HG03025 (cell line): Measurements from ENCODE around the gene MAP4K1.
"Not testable (repeated sequence)": the region's sequence is repeated elsewhere in the genome, so short reads cannot be mapped to it uniquely, and the experiment has no call there.

Experiments used
- ATAC-seq: cut with Tn5 transposase; IDR thresholded peaks from one replicate; pipeline ENCODE4 v1.9.1; 2021; ENCODE audit warnings: mild to moderate bottlenecking, moderate library complexity; ENCODE audit not compliant: unreplicated experiment, low FRiP score

The MAP4K1 gene

GRCh38 chr19:38653028-38653571 is 35.3 kb upstream of the MAP4K1 start:
- no peak for ATAC-seq

DNA sequence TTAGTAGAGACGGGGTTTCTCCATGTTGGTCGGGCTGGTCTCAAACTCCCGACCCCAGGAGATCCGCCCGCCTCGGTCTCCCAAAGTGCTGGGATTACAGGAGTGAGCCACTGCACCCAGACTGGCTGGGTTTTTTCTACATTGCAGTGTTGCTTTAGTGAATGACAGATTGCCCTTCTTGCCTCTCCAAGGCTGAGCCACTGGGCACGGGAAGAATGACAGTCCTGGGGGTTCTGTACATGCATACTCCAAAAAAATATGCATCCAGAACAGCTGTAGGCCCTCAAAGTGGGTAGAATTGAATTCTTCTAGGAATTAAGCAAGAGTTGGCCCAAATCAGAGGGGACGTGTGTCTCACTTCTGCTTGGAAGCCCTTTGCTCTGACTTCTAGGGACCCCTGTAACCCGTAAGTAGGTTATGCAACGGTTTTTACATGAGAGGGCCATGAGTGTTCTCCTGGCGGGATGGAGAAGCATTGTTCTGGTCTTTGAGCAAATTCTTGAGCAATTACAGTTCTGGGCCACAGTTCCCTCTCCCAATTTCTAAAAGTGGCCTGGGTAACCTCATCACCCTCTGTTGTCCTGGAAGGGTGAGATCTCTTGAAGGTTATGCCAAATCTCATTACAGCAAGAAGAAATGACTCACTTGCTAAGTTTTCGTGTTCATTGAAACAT is 33.3 kb upstream of the MAP4K1 start:
- ATAC-seq = no peak

- ATAC-seq = no peak
Observed at GRCh38 chr19:38650172-38650775, 32.5 kb upstream of the MAP4K1 start.

GRCh38 chr19:38649305-38650171 is 31.8 kb upstream of the MAP4K1 start:
- ATAC-seq = no peak

GRCh38 chr19:38648769-38649304 is 31.1 kb upstream of the MAP4K1 start:
- ATAC-seq = no peak

DNA sequence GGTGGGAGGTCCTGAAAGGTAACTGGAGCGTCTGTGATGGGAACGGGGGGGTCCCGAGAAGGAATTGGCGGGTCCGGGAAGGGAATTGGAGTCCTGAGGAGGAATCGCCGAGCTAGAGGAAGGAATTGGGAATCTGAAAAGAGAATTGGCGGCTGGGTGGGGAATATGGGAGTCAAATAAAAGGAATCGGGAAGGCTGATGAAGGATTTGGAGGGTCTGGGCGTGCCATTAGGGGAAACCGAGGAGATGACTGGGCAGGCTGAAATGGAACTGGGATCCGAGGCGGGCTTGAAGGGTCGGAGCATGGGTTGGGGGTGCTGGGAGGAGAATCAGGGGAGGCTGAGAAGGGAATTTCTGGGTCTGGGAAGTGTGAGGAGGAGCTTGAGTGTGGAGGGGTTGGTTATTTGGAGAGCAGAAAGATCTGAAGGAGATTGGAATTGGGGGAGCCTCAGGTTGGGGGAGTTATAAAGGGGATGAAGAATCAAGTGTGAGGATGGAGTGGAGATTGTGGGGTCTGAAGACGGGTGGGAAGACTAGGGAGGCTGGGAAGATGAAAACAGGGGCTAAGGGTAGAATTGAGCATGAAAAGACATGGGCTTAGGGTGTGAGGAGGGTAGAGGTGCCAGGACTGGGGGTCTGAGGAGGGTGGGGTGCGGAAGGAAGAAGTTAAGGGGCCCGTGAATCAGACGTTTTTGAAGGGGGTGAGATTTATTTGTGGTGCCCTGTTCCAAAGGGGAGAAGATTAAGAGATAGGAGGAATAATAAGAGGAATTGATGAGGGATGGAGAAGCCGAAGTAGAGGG is 30.4 kb upstream of the MAP4K1 start:
- ATAC-seq = no peak

GRCh38 chr19:38647368-38647965 is 29.7 kb upstream of the MAP4K1 start, which contains the start of gene ACTN4:
ACTN4 (plus strand) TSS chr19:38647649; CDS start chr19:38647746, 97 bp downstream.
- peak; percentile 78 for ATAC-seq

DNA sequence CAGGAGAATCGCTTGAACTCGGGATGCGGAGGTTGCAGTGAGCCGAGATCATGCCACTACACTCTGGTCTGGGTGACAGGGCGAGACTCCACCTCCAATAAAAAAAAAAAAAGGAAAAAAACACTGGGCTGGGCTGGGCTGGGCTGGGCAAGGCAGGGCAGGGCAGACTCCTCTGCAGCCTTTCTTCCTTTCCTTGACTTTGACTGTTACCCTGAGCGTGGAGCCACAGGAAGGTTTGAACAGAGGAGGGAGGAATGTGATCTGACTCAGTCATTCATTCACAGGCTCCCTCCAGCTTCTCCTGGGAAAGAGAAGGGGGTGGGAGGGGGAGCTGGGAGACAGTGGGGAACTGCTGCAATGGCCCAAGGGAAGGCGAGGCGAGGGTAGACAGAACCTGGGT is 27.0 kb upstream of the MAP4K1 start:
- no peak for ATAC-seq

GRCh38 chr19:38642176-38642575 is 24.4 kb upstream of the MAP4K1 start:
- no peak for ATAC-seq

DNA sequence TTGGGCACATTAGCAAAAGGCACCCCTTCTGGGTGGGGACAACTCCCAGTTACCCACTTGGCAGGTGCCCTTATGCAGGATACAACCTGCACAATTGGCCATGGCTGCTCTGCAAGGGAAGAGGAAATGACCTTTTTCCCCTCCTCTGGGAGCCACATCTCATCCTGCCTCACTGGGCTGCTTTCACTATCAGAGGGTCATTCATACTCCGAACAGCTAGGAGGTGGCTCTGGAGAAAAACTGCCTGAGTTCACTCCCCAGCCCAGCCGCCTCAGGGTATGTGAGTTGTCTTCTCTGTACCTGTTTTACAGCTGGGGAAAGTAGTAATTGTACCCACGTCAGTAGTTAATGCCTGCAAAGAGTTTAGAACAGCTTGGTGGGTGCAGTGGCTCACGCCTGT is 22.6 kb upstream of the MAP4K1 start:
- ATAC-seq = no peak

DNA sequence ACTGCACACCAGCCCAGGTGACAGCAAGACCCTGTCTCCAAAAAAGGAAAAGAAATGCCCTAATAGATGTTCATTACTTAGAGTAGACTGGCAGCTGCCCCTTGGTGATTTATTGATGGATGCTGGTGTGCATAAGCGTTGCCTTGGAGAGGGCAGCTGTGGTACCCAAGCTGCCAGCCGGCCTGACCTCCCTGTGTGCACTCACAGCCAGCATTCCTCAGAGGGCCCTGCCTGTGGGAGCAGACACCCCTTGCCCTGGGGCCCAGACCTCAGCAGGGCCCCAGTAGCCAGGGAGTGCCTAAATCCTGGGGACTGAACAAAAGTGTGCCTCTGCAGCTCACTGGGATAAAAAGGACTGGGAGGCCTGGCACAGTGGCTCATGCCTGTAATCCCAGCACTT is 21.9 kb upstream of the MAP4K1 start:
- no peak for ATAC-seq

GRCh38 chr19:38638461-38638860 is 20.7 kb upstream of the MAP4K1 start:
- ATAC-seq = no peak

- ATAC-seq = no peak
Observed at GRCh38 chr19:38635483-38636399, 18.0 kb upstream of the MAP4K1 start.

DNA sequence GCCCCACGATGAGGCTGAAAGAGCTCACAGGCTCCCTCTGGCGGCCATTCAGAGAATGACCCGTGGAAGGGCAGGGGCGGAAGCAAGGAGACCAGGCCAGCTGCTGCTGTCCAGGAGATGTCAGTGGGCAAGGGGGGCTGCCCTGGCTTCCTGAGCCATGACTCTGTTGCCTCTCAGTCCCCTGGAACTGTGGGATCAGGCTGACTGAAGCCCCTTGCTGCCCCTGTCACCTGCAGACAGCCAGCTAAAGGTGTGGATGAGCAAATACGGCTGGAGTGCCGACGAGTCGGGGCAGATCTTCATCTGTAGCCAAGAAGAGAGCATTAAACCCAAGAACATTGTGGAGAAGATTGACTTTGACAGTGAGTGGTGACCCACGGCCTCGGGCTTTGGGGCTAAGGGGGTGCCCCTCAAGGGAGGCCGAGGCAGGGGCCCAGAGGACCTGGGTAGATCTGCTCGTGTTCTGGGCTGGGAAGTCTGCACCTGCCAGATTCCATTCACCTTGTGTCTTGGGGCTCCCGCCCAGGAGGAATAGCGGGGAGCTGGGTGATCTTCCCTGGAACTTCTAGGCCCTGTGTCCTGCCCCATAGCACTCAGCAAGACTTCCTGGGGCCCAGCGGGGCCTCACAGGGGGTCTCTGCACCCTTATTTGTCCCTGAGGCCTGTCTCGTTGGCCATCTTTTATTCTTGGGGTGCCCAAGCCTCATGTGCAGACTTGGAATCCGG is 17.2 kb upstream of the MAP4K1 start:
- no peak for ATAC-seq

DNA sequence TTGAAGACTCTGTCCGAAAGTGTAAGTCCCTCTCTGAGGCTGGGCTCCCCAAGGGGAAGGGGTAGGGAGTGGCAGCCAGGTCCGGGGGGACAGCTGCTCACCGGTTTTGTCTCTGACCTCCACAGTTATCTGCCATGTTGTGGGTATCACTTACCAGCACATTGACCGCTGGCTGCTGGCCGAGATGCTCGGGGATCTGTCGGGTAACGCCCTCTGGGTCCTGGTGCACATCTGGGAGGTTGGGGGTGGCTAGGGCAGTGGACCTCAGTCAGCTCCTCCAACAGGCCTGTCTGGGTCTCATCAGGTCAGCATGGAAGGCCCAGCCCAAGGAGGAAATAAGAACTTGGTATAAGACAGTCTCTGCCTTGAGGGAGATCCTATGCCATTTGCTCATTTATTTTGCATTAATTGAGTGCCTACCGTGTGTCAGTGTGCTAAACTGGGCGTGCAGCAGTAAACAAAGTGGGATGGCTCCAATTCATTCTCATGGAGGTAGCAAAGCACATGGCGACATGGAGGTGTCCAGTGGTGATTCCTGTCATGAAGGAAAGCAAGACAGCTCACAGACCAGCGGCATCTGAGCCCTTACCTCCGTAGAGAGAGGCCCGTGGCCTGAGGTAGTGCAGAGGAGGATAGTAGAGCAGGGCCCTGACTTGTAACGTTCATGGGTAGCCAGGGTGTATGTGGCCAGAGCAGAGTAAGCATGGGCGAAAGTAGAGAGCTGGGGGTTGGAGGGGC is 14.9 kb upstream of the MAP4K1 start:
- no peak for ATAC-seq

DNA sequence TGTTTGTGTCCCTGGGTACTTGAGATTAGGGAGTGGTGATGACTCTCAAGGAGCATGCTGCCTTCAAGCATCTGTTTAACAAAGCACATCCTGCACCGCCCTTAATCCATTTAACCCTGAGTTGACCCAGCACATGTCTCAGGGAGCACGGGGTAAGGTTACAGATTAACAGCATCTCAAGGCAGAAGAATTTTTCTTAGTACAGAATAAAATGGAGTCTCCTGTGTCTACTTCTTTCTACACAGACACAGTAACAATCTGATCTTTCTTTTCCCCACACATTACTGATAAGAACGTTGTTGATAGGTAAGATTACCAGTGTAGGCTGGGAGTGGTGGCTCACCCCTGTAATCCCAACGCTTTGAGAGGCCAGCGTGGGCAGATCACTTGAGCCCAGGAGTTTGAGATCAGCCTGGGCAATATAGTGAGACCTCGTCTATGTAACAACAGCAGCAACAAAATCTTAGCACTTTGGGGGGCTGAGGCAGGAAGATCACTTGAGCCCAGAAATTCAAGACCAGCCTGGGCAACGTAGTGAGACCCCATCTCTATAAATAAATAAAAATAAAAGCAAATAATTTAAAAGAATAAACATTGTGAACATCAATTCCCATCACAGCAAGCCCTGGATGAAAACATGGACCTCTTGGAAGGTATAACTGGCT is 14.2 kb upstream of the MAP4K1 start:
- ATAC-seq = not testable (repeated sequence)

DNA sequence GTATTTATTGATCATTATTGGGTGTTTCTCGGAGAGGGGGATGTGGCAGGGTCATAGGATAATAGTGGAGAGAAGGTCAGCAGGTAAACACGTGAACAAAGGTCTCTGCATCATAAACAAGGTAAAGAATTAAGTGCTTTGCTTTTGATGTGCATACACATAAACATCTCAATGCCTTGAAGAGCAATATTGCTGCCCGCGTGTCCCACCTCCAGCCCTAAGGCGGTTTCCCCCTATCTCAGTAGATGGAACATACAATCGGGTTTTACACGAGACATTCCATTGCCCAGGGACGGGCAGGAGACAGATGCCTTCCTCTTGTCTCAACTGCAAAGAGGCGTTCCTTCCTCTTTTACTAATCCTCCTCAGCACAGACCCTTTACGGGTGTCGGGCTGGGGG is 13.5 kb upstream of the MAP4K1 start:
- ATAC-seq = not testable (repeated sequence)
